ENCODE data around the gene ASPG.

GRCh38 chr14:104144453-104144790, 58.9 kb downstream of the ASPG start:
- TF ChIP-seq CTCF (IDR thresholded peaks at IDR 0.05; ENCODE audit: insufficient read depth, low read length, poor library complexity, severe bottlenecking) (no peak), EZH2phosphoT487 (conservative IDR thresholded peaks at IDR 0.05; ENCODE audit: low read length) (no peak)
